GM18499 (cell line): ENCODE measurements around the gene SNX10.

ENCODE experiments used
- ATAC-seq: cut with Tn5 transposase; IDR thresholded peaks from one replicate; pipeline ENCODE4 v1.9.1; 2021; ENCODE audit warnings: moderate number of reproducible peaks; ENCODE audit not compliant: insufficient read depth, unreplicated experiment

SNX10 gene

DNA sequence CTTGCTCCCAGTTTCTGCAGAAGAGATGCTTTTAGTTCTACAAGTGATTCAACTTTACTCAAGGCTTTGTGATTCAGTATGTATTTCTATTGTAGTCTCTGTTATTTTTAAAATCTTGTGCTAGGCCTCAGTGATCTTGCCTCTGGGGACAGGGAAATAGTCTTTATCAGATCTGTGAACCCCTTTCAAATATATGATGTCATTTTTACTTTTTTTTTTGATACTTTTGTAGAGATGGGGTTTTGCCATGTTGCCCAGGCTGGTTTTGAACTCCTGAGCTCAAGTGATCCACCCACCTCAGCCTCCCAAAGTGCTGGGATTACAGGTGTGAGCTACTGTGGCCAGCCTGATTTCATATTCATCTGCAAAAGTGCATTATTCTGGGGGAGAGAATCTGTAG is 3.4 kb downstream of the SNX10 start:
- ATAC-seq, result no peak

DNA sequence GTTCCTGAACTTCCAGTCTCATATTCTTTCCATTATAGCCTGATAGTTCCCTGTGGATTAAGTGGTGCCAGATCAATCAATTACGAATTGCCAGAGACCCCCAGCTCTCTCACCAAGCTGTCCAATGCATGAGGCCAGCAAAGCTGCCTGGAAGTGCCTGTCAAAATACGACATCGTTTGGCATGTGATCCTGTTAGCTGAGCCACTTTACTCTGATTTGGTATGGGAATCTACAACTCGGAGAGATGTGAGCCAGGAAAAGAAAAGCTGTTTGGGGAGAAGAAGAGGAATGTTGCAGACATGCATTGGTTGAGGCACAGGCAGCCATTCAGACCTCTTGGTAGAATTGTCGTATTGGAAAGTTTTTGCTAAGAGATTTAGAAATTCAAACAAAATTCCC is 3.9 kb downstream of the SNX10 start:
- no peak for ATAC-seq

DNA sequence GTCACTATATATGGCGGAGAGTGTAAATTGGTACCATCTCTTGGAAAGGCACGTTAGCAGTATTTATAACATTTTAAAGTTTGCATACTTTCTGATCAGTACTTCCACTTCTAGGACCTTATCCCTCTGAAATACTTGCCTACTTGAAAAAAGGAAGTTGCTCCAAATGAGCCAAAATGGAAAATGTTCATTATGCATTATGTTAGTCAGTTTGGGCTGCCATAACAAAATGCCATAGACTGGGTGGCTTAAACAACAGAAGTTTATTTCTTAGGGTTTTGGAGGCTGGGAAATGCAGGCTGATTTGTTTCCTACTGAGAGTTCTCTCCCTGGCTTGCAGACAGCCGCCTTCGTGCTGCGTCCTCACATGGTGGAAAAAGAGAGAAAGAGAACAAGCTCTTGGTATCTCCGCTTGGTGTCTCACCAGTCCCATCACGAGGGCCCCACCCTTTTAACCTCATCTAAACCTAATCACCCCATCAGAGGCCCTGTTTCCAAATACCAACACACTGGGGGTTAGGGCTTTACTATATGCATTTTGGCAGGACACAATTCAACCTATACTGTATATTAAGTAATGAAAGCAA is 6.9 kb downstream of the SNX10 start:
- no peak for ATAC-seq

DNA sequence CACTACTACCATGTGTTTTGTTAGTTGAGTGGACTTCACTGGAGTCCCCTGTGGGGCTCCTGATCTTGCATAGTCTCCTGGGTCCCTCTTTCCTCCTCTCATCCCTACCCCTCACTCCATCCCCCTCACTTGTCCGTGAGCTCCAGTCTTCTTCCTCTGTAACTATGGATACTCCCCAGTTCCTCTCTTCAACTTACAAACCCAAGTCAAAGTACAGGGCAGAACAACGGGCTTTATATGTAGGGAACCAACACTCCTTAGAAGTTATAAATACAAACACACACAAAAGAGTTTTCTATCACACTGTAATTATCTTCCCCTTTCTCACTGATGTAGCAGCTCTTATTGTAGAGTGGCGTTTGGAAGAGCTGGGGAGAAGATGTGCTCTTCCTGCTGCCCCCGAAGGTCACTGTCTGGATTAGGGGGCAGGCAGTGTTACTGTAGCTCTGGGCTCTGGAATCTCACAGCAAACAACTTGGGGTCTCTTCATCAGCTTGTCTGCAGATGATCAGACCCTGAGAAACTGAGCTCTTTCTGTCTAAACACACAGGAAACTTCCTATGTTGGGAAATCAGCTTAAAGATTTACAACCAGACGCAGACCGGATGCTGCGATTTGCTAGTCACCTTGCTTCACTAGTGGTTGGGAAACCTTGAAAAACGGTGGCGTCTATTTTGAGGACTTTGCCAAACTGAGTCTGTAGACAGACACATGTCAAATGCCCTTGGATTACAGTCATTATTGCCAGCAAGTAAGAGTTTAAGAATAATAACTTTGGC is 13.6 kb downstream of the SNX10 start:
- ATAC-seq, result no peak

DNA sequence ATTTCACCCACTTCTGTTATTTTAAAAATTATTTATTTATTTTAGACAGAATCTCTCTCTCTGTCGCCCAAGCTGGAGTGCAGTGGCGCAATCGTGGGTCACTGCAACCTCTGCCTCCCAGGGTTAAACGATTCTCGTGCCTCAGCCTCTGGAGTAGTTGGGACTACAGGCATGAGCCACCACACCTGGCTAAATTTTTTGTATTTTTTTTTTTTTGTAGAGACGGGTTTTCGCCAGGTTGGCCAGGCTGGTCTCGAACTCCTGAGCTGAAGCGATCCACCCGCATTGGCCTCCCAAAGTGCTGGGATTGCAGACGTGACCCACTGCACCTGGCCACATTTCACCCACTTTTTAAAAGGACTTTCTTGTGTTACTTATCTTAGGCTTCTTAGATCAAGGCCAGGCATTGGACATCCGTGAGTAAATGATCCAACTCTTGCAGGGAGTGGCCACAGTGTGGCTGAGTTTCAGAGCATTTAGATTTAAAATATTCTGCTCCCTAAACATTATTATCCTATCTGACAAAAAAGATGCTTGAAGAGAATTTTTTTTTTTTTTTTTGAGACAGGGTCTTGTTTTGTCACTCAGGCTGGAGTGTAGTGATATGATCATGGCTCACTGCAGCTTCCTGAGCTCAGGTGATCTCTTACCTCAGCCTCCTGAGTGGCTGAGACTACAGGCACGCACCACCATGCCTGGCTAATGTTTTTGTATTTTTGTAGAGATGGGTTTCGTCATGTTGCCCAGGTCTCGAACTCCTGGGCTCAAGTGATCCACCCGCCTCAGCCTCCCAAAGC is 14.4 kb downstream of the SNX10 start:
- no peak for ATAC-seq

DNA sequence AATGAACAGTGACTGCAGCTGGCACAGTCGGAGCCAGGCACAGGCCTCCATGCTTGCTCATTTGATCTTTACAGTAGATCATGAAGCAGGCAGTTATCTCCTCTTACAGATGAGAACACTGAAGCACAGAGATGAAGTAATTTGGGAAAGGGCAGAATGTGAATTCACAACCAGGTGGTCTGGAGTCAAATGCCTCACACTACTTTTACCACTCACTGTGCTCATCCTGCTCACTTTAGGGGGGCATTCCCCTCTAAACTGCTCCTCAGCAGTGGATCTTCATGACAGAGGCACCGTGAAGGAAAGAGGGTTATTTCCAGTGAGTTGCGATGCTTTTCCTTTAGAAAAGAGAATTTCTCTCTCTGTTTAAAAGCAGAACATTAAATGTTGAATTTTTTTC is 15.1 kb downstream of the SNX10 start:
- no peak for ATAC-seq

DNA sequence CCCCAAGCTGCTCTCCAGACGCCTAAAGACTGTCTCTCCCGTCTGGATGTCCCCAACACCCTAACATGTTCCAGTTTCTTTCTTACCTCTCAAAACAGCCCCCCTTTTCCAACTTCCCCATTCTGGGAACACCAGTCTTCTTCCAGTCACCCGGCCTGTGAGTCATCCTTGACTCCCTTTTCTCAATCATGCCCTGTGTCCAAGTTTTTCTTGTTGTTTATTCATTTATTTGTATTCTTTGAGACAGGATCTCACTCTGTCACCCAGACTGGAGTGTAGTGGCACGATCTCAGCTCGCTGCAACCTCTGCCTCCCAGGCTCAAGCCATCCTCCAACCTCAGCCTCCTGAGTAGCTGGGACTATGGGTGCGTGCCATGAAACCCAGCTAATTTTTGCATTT is 15.6 kb downstream of the SNX10 start:
- no peak for ATAC-seq

DNA sequence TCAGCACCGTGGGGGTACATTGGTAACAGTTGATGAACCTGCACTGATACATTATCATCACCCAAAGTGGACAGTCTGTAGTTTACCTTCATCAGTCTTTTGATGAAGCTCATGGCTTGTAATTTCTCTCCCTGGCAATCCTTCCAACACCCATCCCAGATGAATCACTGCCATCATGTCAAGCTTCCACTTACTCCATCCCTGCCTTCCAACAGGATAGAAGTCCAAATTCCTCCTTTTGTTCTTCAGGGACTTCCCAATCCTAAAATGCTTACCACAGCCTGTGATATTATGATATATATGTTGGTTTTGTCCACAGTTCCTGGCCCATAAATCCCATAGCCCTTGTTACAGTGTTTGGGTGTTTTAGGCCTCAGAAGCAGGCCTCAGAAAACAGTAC is 16.1 kb downstream of the SNX10 start:
- no peak for ATAC-seq

DNA sequence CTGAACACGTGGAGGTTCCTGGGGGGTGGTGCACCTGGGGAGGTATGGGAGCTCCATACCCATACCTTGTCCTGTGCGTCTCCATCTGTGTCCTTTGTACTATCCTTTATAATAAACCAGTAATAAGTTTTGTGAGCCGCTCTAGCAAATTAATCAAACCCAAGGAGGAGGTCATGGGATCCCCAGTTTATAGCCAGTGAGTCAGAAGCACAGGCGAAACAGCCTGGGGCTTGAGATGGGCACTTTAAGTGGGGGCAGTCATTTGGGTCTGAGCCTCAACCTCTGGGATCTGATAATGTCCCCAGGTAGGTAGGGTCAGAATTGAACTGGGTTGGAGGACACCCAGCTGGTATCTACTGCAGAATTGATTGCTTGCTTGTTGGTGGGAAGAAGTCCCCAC is 16.9 kb downstream of the SNX10 start:
- no peak for ATAC-seq

DNA sequence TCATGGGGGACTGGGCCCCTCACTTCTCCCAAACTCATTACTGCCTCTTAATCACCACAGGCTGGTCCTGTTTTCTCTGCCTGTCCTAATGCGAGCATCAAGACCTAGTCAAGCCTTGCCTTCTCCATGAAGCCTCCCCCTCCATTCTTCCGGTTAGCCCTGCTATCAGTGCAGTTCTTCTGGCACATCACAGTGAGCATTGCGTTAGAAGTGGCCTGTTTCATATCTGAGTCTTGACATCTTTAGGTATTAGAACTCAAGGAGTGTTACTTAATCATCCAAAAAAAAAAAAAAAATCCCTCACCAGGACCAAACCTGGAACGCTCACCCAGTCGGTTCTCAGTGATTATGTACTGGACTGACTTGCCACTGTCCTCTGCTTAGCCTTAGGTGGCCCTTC is 17.4 kb downstream of the SNX10 start:
- no peak for ATAC-seq

DNA sequence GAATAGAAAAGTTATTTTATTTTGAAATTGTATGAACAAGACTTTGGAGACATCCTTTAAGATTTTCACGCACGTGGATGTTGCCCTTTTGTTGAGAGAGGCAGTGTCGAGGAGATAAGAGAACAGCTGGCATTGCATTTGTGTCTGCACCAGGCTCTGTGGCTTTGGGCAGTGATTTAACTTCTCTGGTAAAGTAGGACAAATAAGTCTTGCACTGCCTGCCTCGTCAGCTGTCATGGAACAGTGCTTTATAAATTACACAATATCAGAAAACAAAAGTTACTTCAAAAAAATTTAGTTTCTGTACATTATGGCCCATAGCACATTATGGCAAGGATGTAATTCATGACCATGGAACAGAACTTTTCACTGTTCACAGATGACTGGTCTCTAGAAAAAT is 20.1 kb downstream of the SNX10 start:
- no peak for ATAC-seq

DNA sequence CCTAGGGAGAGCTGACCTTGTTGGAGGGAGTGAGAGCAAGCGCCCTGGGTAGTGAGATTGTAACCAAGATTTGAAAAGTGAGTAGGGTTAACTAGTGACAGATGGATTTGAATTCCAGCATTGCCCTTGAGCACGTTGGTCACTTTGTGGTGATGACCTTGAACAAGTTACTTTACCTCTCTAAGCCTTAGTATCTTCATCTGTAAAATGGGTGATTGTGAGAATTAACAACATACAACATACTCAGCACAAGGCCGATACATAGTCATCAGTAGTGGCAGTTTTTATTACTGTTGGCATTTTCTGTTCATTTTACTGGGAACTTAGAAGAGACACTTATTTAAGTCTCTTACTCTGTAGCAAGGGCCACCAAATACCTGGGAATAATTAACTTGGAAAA is 25.5 kb downstream of the SNX10 start:
- no peak for ATAC-seq

DNA sequence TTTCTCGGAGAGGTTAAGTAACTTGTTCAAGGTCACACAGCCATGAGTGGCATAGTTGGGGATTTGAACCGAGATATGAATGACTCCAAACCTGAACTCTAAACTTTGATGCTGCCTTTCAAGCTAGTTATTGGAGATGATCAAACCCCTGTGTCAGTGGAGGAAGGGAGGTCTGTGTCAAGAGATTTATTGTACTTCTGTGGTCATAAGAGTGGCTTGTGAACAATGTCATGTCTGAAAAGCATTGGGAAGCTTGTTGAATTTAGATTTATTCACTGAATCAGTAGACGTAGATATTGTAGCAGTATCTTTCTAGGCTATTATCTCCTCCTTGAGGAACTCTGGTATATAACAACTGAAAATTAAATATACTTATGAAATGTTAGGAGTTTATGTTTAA is 27.3 kb downstream of the SNX10 start:
- ATAC-seq, result no peak

DNA sequence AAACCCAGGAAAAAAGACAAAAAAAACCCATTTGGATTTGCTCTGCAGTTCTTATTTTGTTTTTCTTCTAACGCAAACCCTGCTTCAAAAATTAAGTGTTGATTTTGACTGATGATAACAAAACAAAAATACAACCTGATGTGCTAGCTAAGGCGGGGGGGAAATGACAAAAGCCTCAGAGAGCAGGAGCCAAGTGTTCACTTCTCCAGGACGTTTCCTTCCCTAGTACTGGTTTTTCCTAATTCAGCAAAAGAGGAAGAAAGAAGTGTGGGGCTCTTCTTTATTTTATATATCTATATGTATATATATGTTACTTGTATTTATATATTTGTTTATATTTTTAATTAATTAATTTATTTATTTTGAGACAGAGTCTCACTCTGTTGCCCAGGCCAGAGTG is 28.0 kb downstream of the SNX10 start:
- ATAC-seq, result no peak

DNA sequence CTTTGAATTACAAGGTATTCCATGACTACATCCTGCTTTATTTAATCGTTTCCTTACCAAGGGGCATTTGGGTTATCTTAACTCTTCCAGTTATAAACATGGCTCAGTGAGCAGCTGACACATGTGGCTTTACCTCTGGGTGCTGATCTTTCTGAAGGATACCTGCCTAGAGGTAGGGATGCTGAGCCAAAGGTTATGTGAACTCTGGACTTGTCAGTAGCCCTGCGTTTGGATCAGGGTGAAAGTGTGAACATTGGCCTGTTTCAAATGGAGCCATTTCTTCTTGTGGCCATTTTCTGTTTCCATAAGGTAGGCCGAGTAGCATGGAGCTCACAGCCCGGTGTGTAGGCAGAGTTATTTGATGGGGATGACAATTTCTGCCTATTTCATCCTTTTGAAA is 29.2 kb downstream of the SNX10 start:
- ATAC-seq, result no peak

DNA sequence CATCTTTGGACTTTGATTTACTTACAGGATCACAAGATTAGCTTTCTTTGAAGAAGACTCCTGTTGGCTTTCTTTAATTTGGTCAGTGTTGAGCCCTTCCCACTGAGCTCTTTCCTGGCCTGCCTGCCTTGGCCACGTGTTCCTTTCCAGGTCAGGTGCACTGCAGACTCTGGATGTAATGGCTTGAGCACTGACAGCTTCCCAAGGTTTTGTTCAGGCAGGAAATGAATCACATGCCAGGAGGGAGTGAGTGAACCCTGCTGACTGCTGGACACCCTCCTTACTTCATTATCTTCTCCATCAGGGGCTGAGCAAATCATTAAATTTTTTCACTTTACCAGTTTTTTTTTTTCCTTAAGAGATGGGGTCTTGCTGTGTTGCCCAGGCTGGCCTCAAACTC is 29.8 kb downstream of the SNX10 start:
- no peak for ATAC-seq

DNA sequence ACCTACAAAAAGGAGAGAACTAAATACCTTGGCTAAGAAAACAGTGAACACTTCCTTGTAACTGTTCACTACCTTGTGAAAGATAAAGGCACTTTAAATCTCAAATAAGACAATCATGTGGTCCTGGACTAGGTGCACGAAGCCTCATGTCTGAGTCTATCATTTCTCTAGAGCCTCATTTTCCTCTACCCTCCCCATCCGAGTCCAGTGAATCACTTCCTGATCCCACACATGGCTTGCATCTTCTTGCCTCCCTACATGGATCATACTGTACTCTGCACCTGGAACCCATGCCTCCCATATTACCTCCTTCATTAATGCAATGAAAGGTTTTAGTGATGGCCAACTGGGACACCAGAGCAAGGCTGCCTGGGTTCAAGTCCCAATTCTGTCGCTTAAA is 34.5 kb downstream of the SNX10 start:
- ATAC-seq, result no peak

DNA sequence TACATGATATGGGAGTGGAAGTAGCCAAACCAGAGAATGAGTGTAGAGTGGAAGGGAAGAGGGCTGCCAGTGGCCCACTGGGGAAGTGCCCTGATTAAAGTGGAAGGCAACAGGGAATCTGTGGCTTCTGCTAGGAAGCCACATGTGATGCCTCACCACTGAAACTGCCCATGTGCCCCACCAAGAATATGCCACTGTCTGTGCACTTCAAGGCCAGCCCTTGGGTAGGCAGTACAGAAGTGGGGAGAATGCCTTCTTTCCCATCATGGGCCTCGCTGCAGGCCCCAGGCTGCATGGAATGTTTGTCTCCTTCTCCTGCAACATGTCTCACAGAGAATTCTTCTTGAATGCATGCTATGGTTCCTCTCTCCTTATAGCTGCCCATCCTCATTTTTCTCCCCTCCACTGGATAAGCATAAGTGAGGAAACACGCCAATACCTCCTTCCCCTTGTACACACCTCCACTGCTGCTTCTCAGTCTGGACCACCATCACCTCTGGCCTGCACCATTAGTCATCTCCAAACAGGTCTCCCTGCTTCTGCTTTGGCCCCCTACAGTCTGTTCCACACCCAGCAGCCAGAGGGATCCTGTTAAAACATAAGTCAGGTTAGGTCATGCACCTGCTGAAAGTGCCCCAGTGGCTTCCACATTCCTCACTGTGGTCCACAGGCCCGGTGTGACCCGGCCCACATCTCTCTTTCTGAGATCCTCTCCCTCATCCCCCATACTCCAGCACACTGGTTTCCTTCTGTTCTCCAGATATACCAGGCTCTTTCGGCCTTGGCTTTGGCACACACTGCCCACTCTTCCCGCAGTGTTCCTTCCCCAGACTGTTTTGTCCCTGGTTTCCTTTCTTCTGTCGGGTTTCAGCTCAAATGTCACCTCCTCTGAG is 37.1 kb downstream of the SNX10 start:
- ATAC-seq, result no peak

DNA sequence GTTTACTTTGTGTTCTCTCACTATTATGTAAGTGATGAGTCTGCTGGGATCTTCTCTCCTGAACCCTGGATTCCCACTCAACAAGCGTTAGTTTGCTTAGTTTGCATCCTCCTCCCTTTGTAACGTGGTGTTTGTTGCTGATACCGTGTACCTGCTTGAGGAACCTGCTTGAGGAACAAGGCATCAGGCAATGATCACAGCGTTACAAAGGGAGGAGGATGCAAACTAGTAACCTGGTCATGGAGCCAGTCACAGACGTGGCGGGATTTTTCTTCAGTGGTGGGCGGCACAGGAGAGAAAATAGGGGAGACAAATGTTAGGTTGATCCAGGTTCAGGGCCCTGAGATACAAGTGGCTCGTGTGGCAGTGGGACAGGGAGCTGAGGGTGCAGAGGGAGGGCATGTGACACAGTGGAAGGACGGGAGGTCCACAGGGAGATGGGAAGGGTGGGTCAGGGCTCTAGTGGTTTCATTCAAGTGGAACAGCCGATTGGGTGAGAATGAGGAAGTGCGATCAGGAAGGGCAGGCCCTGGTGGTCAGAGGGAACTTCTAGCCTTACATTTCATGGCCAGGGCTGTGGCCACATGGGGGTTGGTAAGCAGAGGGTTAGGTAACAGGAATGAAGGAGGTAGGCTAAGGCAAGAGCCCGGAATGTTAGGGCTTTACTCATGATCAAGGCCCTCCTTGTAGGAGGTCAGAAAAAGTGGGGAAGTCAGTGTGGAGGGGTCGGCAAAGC is 38.0 kb downstream of the SNX10 start:
- no peak for ATAC-seq

DNA sequence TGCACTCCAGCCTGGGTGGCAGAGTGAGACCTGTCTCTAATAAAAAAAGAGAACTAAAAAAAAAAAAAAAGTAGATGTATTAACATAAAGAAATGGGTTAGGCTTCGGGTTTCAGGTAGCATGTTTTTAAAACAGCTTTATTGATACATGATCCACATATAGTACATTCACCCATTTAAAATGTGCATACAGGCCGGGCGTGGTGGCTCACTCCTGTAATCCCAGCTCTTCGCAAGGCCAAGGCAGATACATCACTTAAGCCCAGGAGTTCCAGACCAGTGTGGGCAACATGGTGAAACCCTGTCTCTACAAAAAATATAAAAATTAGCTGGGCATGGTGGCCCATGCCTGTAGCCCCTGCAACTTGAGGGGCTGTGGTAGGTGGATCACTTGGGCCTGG is 39.5 kb downstream of the SNX10 start:
- ATAC-seq, result no peak
